ENCODE data around the gene FAM124B.
"Not testable (repeated sequence)": the region's sequence is repeated elsewhere in the genome, so short reads cannot be mapped to it uniquely, and the experiment has no call there.

Gene FAM124B

DNA sequence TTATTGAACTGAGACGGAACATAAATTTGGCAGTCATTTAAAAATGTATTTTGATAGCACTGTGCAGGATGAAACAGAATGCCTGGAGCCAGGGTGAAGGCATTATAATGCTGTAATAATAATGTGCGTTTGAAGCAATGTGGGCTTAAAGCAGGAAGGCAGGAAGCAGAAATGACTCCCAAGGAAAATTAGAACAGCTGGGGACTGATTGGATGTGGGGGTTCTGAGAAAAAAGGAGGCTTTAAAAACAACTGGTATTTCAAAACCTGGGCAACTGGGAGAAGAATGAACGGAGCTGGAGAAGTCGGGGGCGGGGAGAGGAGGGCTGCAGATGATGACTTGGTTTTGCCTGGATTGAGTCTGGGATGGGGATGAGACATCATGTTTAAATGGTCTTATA lies 12.6 kb downstream of the FAM124B start:
- H3K9me3 ChIP-seq (ENCODE audit: insufficient read depth, low read depth, low read length): no peaks in the 10 kb centered on the region
- H3K9ac ChIP-seq (ENCODE audit: low read depth, low read length, poor library complexity, severe bottlenecking): no peak overlapping the region
- no peaks in the 10 kb centered on the region for H3K27me3 ChIP-seq (ENCODE audit: insufficient read depth, low read length, poor library complexity, severe bottlenecking)
- no peaks in the 10 kb centered on the region for H3K36me3 ChIP-seq (ENCODE audit: insufficient read depth, low read length)
- H3K4me1 ChIP-seq (ENCODE audit: insufficient read depth, low read length, poor library complexity, severe bottlenecking): peaks cover 43% of the 10 kb centered on the region
- H3K4me2 ChIP-seq (ENCODE audit: low read depth, low read length, poor library complexity, severe bottlenecking): no peak overlapping the region
- no peak overlapping the region for H2AFZ ChIP-seq (ENCODE audit: low read length)
- no peaks in the 10 kb centered on the region for H3F3A ChIP-seq (ENCODE audit: low read depth)
- H3K79me2 ChIP-seq (ENCODE audit: insufficient read depth, low read length): peaks cover 85% of the 10 kb centered on the region
- H3K4me3 ChIP-seq (ENCODE audit: low read length, poor library complexity, severe bottlenecking): no peak overlapping the region
- no peaks in the 10 kb centered on the region for H3K9me2 ChIP-seq (replicated peaks; ENCODE audit: low read depth, low read length)
- TF ChIP-seq EZH2phosphoT487 (IDR thresholded peaks at IDR 0.05; ENCODE audit: borderline replicate concordance): no peak
- TF ChIP-seq, protein P1, sequence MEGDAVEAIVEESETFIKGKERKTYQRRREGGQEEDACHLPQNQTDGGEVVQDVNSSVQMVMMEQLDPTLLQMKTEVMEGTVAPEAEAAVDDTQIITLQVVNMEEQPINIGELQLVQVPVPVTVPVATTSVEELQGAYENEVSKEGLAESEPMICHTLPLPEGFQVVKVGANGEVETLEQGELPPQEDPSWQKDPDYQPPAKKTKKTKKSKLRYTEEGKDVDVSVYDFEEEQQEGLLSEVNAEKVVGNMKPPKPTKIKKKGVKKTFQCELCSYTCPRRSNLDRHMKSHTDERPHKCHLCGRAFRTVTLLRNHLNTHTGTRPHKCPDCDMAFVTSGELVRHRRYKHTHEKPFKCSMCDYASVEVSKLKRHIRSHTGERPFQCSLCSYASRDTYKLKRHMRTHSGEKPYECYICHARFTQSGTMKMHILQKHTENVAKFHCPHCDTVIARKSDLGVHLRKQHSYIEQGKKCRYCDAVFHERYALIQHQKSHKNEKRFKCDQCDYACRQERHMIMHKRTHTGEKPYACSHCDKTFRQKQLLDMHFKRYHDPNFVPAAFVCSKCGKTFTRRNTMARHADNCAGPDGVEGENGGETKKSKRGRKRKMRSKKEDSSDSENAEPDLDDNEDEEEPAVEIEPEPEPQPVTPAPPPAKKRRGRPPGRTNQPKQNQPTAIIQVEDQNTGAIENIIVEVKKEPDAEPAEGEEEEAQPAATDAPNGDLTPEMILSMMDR (conservative IDR thresholded peaks at IDR 0.05; ENCODE audit: low read length): no peak
- H4K20me1 ChIP-seq (ENCODE audit: insufficient read depth, low read length, poor library complexity, severe bottlenecking): peaks cover 4% of the 10 kb centered on the region

DNA sequence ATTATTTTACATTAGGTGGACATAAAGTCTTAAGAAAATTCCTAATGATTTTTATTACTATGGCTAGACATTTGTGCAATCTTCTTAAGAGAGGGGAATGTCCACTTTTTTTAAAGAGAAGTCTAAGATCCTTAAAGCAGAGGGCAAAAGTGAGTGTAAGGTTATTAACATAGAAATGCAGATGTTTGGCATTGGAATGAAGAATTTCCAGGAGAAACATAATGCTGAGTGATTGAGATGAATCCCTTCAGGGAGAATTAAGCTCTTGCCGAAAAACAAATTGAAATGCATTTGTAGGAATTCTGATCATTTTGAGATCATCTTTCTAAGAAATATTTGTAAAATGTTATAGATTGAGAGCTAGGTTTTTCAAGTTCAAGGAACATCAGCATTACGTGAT lies 15.0 kb downstream of the FAM124B start:
- H2AFZ ChIP-seq (ENCODE audit: low read length): no peak overlapping the region
- no peaks in the 10 kb centered on the region for H3K9me3 ChIP-seq (ENCODE audit: insufficient read depth, low read depth, low read length)
- H3K9ac ChIP-seq (ENCODE audit: low read depth, low read length, poor library complexity, severe bottlenecking): no peak overlapping the region
- H3K4me2 ChIP-seq (ENCODE audit: low read depth, low read length, poor library complexity, severe bottlenecking): no peak overlapping the region
- no peaks in the 10 kb centered on the region for H4K20me1 ChIP-seq (ENCODE audit: insufficient read depth, low read length, poor library complexity, severe bottlenecking)
- no peaks in the 10 kb centered on the region; the same call in 1 of the 2 replicates for H3K36me3 ChIP-seq (ENCODE audit: insufficient read depth, low read length)
- peaks cover 81% of the 10 kb centered on the region for H3K79me2 ChIP-seq (ENCODE audit: insufficient read depth, low read length)
- no peaks in the 10 kb centered on the region for H3K27me3 ChIP-seq (ENCODE audit: insufficient read depth, low read length, poor library complexity, severe bottlenecking)
- H3K4me3 ChIP-seq (ENCODE audit: low read length, poor library complexity, severe bottlenecking): no peak overlapping the region
- no peak for TF ChIP-seq EZH2phosphoT487 (IDR thresholded peaks at IDR 0.05; ENCODE audit: borderline replicate concordance)
- TF ChIP-seq, protein P1 (conservative IDR thresholded peaks at IDR 0.05; ENCODE audit: low read length): no peak
- no peaks in the 10 kb centered on the region for H3F3A ChIP-seq (ENCODE audit: low read depth)
- no peaks in the 10 kb centered on the region for H3K9me2 ChIP-seq (replicated peaks; ENCODE audit: low read depth, low read length)
- H3K4me1 ChIP-seq (ENCODE audit: insufficient read depth, low read length, poor library complexity, severe bottlenecking): peaks cover 26% of the 10 kb centered on the region

DNA sequence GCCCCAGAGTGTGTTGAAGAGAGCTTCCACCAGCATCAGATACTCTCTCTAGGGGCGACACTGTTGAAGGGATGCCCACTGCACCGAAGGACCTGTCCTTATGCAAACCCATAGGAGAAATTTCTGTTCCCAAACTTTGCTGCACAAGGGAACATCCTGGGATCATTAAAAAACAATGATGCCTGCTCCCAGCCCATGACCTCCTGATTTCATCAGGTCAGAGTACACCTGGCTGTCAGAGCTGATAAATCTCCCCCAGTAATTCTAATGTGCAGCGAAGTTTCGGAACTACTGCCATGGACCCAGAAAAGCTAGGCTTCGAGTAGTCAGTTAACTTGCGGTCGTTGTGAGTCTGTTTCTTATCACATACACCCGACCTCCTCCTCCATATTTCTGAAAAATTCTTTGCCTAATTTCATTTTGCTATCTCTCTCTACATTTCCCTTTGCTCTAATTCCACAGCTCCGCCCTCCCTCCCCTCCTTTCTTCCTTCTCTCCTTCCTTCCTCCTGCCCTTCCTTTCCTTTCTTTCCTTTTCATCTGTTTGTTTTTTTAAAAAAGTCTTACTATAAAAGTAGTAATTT lies 18.8 kb downstream of the FAM124B start:
- H3K9me2 ChIP-seq (replicated peaks; ENCODE audit: low read depth, low read length): no peaks in the 10 kb centered on the region

DNA sequence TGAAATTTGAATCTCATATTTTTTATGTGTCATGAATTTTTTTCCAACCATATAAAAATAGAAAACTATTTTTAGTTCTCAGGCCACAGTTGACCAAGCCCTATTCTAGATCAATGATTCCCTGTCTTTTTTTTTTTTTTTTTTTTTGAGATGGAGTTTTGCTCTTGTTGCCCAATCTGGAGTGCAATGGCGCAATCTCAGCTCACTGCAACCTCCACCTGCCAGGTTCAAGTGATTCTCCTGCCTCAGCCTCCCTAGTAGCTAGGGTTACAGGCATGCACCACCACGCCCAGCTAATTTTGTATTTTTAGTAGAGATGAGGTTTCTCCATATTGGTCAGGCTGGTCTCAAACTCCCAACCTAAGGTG lies 19.6 kb downstream of the FAM124B start:
- not testable (repeated sequence) for H3K4me1 ChIP-seq (ENCODE audit: insufficient read depth, low read length, poor library complexity, severe bottlenecking); H4K20me1 ChIP-seq (ENCODE audit: insufficient read depth, low read length, poor library complexity, severe bottlenecking); H3K9me3 ChIP-seq (ENCODE audit: insufficient read depth, low read depth, low read length); H2AFZ ChIP-seq (ENCODE audit: low read length); H3K4me3 ChIP-seq (ENCODE audit: low read length, poor library complexity, severe bottlenecking); H3F3A ChIP-seq (ENCODE audit: low read depth); H3K4me2 ChIP-seq (ENCODE audit: low read depth, low read length, poor library complexity, severe bottlenecking); H3K9me2 ChIP-seq (replicated peaks; ENCODE audit: low read depth, low read length); H3K27me3 ChIP-seq (ENCODE audit: insufficient read depth, low read length, poor library complexity, severe bottlenecking); H3K9ac ChIP-seq (ENCODE audit: low read depth, low read length, poor library complexity, severe bottlenecking)
- Histone ChIP-seq H3K36me3 (ENCODE audit: insufficient read depth, low read length) (peaks cover 25% of the 10 kb centered on the region), H3K79me2 (ENCODE audit: insufficient read depth, low read length) (peaks cover 51% of the 10 kb centered on the region)

More for the DNA sequence above, 18.8 kb downstream of the FAM124B start:
- H3K4me2 ChIP-seq (ENCODE audit: low read depth, low read length, poor library complexity, severe bottlenecking): no peak overlapping the region
- H3K9me3 ChIP-seq (ENCODE audit: insufficient read depth, low read depth, low read length): no peaks in the 10 kb centered on the region
- H3K79me2 ChIP-seq (ENCODE audit: insufficient read depth, low read length): peaks cover 59% of the 10 kb centered on the region
- no peak overlapping the region for H3K9ac ChIP-seq (ENCODE audit: low read depth, low read length, poor library complexity, severe bottlenecking)
- H2AFZ ChIP-seq (ENCODE audit: low read length): no peak overlapping the region
- no peaks in the 10 kb centered on the region for H3F3A ChIP-seq (ENCODE audit: low read depth)
- no peak for TF ChIP-seq EZH2phosphoT487 (IDR thresholded peaks at IDR 0.05; ENCODE audit: borderline replicate concordance)
- TF ChIP-seq, protein P1 (conservative IDR thresholded peaks at IDR 0.05; ENCODE audit: low read length): no peak
- H3K36me3 ChIP-seq (ENCODE audit: insufficient read depth, low read length): peaks cover 19% of the 10 kb centered on the region
- H3K27me3 ChIP-seq (ENCODE audit: insufficient read depth, low read length, poor library complexity, severe bottlenecking): no peaks in the 10 kb centered on the region
- H3K4me1 ChIP-seq (ENCODE audit: insufficient read depth, low read length, poor library complexity, severe bottlenecking): peaks cover 10% of the 10 kb centered on the region
- H4K20me1 ChIP-seq (ENCODE audit: insufficient read depth, low read length, poor library complexity, severe bottlenecking): no peaks in the 10 kb centered on the region
- H3K4me3 ChIP-seq (ENCODE audit: low read length, poor library complexity, severe bottlenecking): no peak overlapping the region
